ENCODE measurements around the gene NFATC1.
A peak's percentile ranks its signal among the peaks of the same experiment; 100 is the strongest.

The NFATC1 gene

GRCh38 chr18:79555885-79556284 is 160.2 kb downstream of the NFATC1 start:
- no peak for DNase-seq (ENCODE audit: low read depth)

GRCh38 chr18:79556829-79557585 is 161.3 kb downstream of the NFATC1 start:
- no peak for DNase-seq (ENCODE audit: low read depth)

GRCh38 chr18:79558196-79558932 is 162.6 kb downstream of the NFATC1 start:
- no peak for DNase-seq (ENCODE audit: low read depth)

GRCh38 chr18:79558933-79559416 is 163.2 kb downstream of the NFATC1 start:
- DNase-seq (ENCODE audit: low read depth), result no peak

GRCh38 chr18:79559436-79559835 is 163.7 kb downstream of the NFATC1 start:
- no peak for DNase-seq (ENCODE audit: low read depth)

GRCh38 chr18:79560042-79560860 is 164.5 kb downstream of the NFATC1 start:
- DNase-seq (ENCODE audit: low read depth), result no peak

- DNase-seq (ENCODE audit: low read depth), result no peak
Measured at GRCh38 chr18:79560861-79561210, 165.1 kb downstream of the NFATC1 start.

- DNase-seq (ENCODE audit: low read depth), result no peak
Measured at GRCh38 chr18:79563949-79564348, 168.2 kb downstream of the NFATC1 start.

GRCh38 chr18:79564441-79564840 is 168.7 kb downstream of the NFATC1 start:
- no peak for DNase-seq (ENCODE audit: low read depth)

- no peak for DNase-seq (ENCODE audit: low read depth)
Measured at GRCh38 chr18:79566771-79567431, 171.2 kb downstream of the NFATC1 start.

GRCh38 chr18:79567481-79568147 is 171.9 kb downstream of the NFATC1 start:
- DNase-seq (ENCODE audit: low read depth), result peak; percentile 47

GRCh38 chr18:79568543-79569205 is 172.9 kb downstream of the NFATC1 start:
- no peak for DNase-seq (ENCODE audit: low read depth)

GRCh38 chr18:79569720-79570119 is 174.0 kb downstream of the NFATC1 start:
- no peak for DNase-seq (ENCODE audit: low read depth)

GRCh38 chr18:79570266-79571201 is 174.8 kb downstream of the NFATC1 start:
- peak; percentile 19 for DNase-seq (ENCODE audit: low read depth)

- no peak for DNase-seq (ENCODE audit: low read depth)
Measured at GRCh38 chr18:79571211-79572092, 175.7 kb downstream of the NFATC1 start.

- no peak for DNase-seq (ENCODE audit: low read depth)
Measured at GRCh38 chr18:79572093-79572780, 176.5 kb downstream of the NFATC1 start.

- DNase-seq (ENCODE audit: low read depth), result no peak
Measured at GRCh38 chr18:79572848-79573451, 177.2 kb downstream of the NFATC1 start.
